PFSK-1 (cell line): ENCODE measurements around the gene JPT2.
A peak's percentile ranks its signal among the peaks of the same experiment; 100 is the strongest.

Experiments used
- FOXP2 ChIP-seq: optimal IDR thresholded peaks from 2 replicates; pipeline ENCODE3; 2011; ENCODE audit warnings: borderline replicate concordance, control low read depth, inconsistent platforms; ENCODE audit not compliant: insufficient read depth; ENCODE audit errors: extremely low read length, extremely low read depth
- POLR2AphosphoS5 ChIP-seq: IDR thresholded peaks from 2 replicates; pipeline ENCODE4 v1.6.1; 2012; ENCODE audit warnings: low read depth, mild to moderate bottlenecking, control low read depth, low read length, moderate library complexity
- SIN3A ChIP-seq: IDR thresholded peaks from 2 replicates; pipeline ENCODE4 v1.6.1; 2012; ENCODE audit warnings: mild to moderate bottlenecking, low read length, moderate library complexity, borderline replicate concordance; ENCODE audit not compliant: insufficient read depth
- TAF1 ChIP-seq: IDR thresholded peaks from 2 replicates; pipeline ENCODE4 v1.6.1; 2012; ENCODE audit warnings: low read length, control low read depth, borderline replicate concordance; ENCODE audit not compliant: insufficient read depth
- TF ChIP-seq, protein P1 (sequence below), 2 experiments: IDR thresholded peaks; 2 replicates each; pipeline versions ENCODE4 v1.6.1 to v1.8.0; 2011 to 2012; ENCODE audit warnings: low read depth in 2 of 2, low read length in 2 of 2, control low read depth in 1 of 2, inconsistent platforms in 1 of 2, mild to moderate bottlenecking in 1 of 2, moderate library complexity in 1 of 2; ENCODE audit not compliant: insufficient read depth in 1 of 2

Gene JPT2

GRCh38 chr16:1674751-1675664, 3.1 kb upstream of the JPT2 start:
- TF ChIP-seq SIN3A (no peak), FOXP2 (no peak), TAF1 (no peak), POLR2AphosphoS5 (no peak)
- TF ChIP-seq, protein P1, sequence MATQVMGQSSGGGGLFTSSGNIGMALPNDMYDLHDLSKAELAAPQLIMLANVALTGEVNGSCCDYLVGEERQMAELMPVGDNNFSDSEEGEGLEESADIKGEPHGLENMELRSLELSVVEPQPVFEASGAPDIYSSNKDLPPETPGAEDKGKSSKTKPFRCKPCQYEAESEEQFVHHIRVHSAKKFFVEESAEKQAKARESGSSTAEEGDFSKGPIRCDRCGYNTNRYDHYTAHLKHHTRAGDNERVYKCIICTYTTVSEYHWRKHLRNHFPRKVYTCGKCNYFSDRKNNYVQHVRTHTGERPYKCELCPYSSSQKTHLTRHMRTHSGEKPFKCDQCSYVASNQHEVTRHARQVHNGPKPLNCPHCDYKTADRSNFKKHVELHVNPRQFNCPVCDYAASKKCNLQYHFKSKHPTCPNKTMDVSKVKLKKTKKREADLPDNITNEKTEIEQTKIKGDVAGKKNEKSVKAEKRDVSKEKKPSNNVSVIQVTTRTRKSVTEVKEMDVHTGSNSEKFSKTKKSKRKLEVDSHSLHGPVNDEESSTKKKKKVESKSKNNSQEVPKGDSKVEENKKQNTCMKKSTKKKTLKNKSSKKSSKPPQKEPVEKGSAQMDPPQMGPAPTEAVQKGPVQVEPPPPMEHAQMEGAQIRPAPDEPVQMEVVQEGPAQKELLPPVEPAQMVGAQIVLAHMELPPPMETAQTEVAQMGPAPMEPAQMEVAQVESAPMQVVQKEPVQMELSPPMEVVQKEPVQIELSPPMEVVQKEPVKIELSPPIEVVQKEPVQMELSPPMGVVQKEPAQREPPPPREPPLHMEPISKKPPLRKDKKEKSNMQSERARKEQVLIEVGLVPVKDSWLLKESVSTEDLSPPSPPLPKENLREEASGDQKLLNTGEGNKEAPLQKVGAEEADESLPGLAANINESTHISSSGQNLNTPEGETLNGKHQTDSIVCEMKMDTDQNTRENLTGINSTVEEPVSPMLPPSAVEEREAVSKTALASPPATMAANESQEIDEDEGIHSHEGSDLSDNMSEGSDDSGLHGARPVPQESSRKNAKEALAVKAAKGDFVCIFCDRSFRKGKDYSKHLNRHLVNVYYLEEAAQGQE (IDR thresholded peaks at IDR 0.05; ENCODE audit: insufficient read depth in 1 of 2, low read depth in 2 of 2, low read length in 2 of 2) = no peak

DNA sequence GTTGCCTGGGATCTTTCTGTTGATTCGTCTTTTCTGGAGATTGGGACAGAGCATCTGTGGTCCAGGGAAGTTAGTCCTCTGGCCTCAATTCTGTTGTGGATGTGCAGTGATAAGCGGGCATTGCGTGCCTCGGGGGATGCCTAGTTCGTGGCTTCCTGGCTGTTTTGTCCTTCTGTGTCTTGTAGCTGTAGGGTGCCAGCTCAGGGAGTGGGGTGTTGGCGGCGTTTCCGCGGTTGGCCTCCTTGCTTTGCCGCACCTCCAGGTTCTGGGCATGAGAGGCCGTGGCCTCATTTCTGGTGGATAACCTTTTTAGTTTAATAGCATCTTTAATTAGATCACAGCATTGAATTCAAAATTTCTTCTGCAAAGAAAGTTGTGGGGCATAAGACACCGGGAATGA, 1.4 kb upstream of the JPT2 start:
- TF ChIP-seq FOXP2 (no peak), TAF1 (no peak), POLR2AphosphoS5 (no peak), SIN3A (no peak)
- TF ChIP-seq, protein P1 (IDR thresholded peaks at IDR 0.05; ENCODE audit: insufficient read depth in 1 of 2, low read depth in 2 of 2, low read length in 2 of 2) = no peak

DNA sequence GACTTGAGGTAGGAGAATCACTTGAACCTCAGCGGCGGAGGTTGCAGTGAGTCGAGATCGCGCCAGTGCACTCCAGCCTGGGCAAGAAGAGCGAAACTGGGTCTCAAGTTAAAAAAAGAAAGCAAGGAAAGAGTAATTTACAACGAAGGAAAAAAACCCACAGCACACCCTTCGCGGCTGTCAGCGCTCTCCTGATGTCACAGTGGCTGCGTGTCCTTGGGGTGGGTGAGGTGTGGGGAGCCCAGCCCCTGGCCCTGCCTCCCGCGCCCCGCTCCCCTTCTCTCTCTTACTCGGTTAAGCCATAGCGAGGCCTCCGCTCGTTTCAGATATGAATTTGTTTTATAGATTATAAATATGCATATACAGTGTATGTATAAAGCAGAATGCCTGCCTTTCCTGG, 740 bp upstream of the JPT2 start:
- TF ChIP-seq TAF1 (no peak), SIN3A (no peak), POLR2AphosphoS5 (no peak)

DNA sequence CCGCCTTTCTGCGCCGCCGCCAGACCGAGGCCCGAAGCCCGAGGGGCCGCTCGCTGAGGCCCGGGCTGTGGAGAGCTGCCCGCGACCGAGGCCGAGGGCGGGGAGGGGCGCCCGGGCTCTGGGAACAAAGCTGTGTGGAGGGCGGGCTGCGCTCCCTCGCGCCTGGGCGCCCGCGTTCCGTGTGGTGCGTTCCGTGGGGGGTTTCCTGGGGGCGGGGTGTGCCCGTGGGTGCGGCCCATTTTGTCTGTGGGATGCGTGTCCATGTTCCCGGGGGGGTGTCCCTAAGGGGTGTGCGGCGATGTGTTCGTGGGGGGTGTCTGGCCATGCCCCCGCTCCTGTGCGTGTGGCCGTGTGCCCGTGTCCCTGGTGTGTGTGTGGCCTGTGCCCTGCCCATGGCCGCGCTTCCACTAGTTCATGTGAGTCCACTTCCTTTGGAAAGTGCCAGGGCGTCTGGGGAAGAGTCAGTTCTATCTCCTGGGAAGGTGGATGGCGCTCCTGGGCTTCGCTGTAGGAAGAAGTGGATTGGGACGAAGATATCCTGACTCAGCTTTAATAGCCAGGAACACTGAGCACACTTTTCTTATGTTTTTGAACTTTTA, 520 bp downstream of the JPT2 start:
- TF ChIP-seq TAF1 (no peak), POLR2AphosphoS5 (no peak; the same call in 1 of the 2 replicates), FOXP2 (no peak), SIN3A (0 out of 2 replicates have a peak, but pooled peaks have one; percentile 17)
- TF ChIP-seq, protein P1 (IDR thresholded peaks at IDR 0.05; ENCODE audit: insufficient read depth in 1 of 2, low read depth in 2 of 2, low read length in 2 of 2) = no peak

DNA sequence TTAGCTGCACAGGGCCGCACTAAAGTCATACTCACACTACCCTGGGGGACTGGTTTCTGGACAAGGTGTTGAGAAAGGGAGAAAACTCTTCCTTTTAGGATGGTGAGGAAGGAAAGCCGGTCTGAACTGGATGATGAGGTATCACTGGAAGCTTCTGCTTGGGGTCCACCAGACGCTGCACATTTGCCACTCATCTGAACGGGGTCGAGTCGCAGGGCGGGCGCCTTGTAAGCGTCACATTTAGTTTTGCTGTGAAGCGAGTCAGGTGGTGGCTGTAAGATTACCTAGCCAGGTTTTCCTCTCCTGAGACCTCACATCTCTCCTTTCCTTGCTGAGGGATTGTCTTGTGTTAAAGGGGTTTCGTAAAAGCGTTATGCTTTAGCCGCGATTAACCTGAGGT, 2.3 kb downstream of the JPT2 start:
- TF ChIP-seq SIN3A (no peak), FOXP2 (no peak), TAF1 (no peak), POLR2AphosphoS5 (no peak)
- TF ChIP-seq, protein P1 (IDR thresholded peaks at IDR 0.05; ENCODE audit: insufficient read depth in 1 of 2, low read depth in 2 of 2, low read length in 2 of 2) = no peak
